GM06990 (cell line): Measurements from ENCODE around the gene ABCA1.

Experiments used
- DNase-seq: peaks from one replicate; pipeline ENCODE4 v3.0.0-alpha.2; 2011; ENCODE audit not compliant: insufficient read length; ENCODE audit errors: extremely low read depth
- H3K27me3 ChIP-seq: replicated peaks from 2 replicates; pipeline ENCODE4 v1.6.0; 2011; ENCODE audit warnings: low read length; ENCODE audit not compliant: control insufficient read depth, insufficient read depth
- H3K36me3 ChIP-seq: 2 replicates; pipeline ENCODE4 v1.5.1; 2011; ENCODE audit warnings: low read length; ENCODE audit not compliant: control insufficient read depth, insufficient read depth
- H3K4me3 ChIP-seq: replicated peaks from 2 replicates; pipeline ENCODE4 v1.5.1; 2011; ENCODE audit warnings: low read depth, mild to moderate bottlenecking, control low read depth, low read length
- CTCF ChIP-seq: IDR thresholded peaks from 2 replicates; pipeline ENCODE4 v1.5.1; 2011; ENCODE audit warnings: low read length, control low read depth, mild to moderate bottlenecking, inconsistent platforms; ENCODE audit not compliant: insufficient read depth, poor library complexity, severe bottlenecking

The ABCA1 gene

GRCh38 chr9:104851546-104851920 is 76.4 kb downstream of the ABCA1 start:
- no peak for TF ChIP-seq CTCF
- H3K4me3 ChIP-seq = no peak overlapping the region
- no peak for DNase-seq
- H3K27me3 ChIP-seq = no peaks in the 10 kb centered on the region
- no peaks in the 10 kb centered on the region for H3K36me3 ChIP-seq

GRCh38 chr9:104850786-104851545 is 77.0 kb downstream of the ABCA1 start:
- Histone ChIP-seq H3K36me3 (no peaks in the 10 kb centered on the region), H3K4me3 (no peak overlapping the region), H3K27me3 (no peaks in the 10 kb centered on the region)
- TF ChIP-seq CTCF = no peak
- DNase-seq = no peak

GRCh38 chr9:104849023-104849422 is 78.9 kb downstream of the ABCA1 start:
- H3K27me3 ChIP-seq = no peaks in the 10 kb centered on the region; the same call in 1 of the 2 replicates
- H3K36me3 ChIP-seq = no peaks in the 10 kb centered on the region
- H3K4me3 ChIP-seq = no peak overlapping the region
- no peak for DNase-seq
- TF ChIP-seq CTCF = no peak

GRCh38 chr9:104844710-104845109 is 83.2 kb downstream of the ABCA1 start:
- Histone ChIP-seq H3K4me3 (no peak overlapping the region), H3K27me3 (no peaks in the 10 kb centered on the region; the same call in none of the 2 replicates), H3K36me3 (no peaks in the 10 kb centered on the region)
- no peak for TF ChIP-seq CTCF
- no peak for DNase-seq

GRCh38 chr9:104843644-104844240 is 84.2 kb downstream of the ABCA1 start:
- H3K4me3 ChIP-seq = no peak overlapping the region
- no peaks in the 10 kb centered on the region for H3K36me3 ChIP-seq
- H3K27me3 ChIP-seq = no peaks in the 10 kb centered on the region; the same call in none of the 2 replicates
- TF ChIP-seq CTCF = no peak
- DNase-seq = no peak
